Brain microvascular endothelial cell (primary cell): ENCODE data around the gene CDHR5.
A peak's percentile ranks its signal among the peaks of the same experiment; 100 is the strongest.

Experiments
- DNase-seq: peaks from one replicate; pipeline ENCODE4 v3.0.0-alpha.2; 2020
- H3K27ac ChIP-seq: fragments of 250-450 bp; sonication (Bioruptor Pico); 2 replicates; pipeline ENCODE4 v1.5.1; 2020; ENCODE audit warnings: mild to moderate bottlenecking, moderate library complexity
- H3K27me3 ChIP-seq: fragments of 250-450 bp; sonication (Bioruptor Pico); replicated peaks from 2 replicates; pipeline ENCODE4 v1.5.1; 2020; ENCODE audit warnings: mild to moderate bottlenecking
- H3K36me3 ChIP-seq: fragments of 250-450 bp; sonication (Bioruptor Pico); replicated peaks from 2 replicates; pipeline ENCODE4 v1.5.1; 2020; ENCODE audit warnings: mild to moderate bottlenecking
- H3K4me3 ChIP-seq: 2 replicates; pipeline ENCODE4 v1.5.1; 2011; ENCODE audit warnings: low read depth, mild to moderate bottlenecking, control low read depth, low read length, moderate library complexity
- in situ Hi-C: cut with HindIII; loops from 2 replicates; pipeline ENCODE4 v1.10.0; 2017; ENCODE audit warnings: low sequenced_read_pairs, low pct_ligation_motif_present
- TF ChIP-seq, protein P1 (sequence below): IDR thresholded peaks from 2 replicates; pipeline ENCODE4 v1.5.1; 2011; ENCODE audit warnings: low read depth, mild to moderate bottlenecking, moderate library complexity, low read length, control low read depth, inconsistent platforms; ENCODE audit errors: missing control alignments

CDHR5 gene

DNA sequence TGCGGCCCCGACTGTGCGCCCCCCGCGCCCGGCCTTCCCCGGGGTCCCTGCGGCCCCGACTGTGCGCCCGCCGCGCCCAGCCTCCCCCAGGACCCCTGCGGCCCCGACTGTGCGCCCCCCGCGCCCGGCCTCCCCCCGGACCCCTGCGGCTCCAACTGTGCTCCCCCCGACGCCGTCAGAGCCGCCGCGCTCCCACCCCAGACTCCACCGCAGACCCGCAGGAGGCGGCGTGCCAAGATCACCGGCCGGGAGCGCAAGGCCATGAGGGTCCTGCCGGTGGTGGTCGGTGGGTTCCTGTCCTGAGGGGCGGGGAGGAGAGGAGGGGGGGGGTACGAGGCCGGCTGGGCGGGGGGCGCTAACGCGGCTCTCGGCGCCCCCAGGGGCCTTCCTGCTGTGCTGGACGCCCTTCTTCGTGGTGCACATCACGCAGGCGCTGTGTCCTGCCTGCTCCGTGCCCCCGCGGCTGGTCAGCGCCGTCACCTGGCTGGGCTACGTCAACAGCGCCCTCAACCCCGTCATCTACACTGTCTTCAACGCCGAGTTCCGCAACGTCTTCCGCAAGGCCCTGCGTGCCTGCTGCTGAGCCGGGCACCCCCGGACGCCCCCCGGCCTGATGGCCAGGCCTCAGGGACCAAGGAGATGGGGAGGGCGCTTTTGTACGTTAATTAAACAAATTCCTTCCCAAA, 15.4 kb upstream of the CDHR5 start:
- H3K27ac ChIP-seq = no peak overlapping the region
- no peak for DNase-seq
- TF ChIP-seq, protein P1, sequence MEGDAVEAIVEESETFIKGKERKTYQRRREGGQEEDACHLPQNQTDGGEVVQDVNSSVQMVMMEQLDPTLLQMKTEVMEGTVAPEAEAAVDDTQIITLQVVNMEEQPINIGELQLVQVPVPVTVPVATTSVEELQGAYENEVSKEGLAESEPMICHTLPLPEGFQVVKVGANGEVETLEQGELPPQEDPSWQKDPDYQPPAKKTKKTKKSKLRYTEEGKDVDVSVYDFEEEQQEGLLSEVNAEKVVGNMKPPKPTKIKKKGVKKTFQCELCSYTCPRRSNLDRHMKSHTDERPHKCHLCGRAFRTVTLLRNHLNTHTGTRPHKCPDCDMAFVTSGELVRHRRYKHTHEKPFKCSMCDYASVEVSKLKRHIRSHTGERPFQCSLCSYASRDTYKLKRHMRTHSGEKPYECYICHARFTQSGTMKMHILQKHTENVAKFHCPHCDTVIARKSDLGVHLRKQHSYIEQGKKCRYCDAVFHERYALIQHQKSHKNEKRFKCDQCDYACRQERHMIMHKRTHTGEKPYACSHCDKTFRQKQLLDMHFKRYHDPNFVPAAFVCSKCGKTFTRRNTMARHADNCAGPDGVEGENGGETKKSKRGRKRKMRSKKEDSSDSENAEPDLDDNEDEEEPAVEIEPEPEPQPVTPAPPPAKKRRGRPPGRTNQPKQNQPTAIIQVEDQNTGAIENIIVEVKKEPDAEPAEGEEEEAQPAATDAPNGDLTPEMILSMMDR = no peak
- peaks cover 6% of the 10 kb centered on the region for H3K36me3 ChIP-seq
- H3K4me3 ChIP-seq = no peak overlapping the region
- peaks cover 33% of the 10 kb centered on the region for H3K27me3 ChIP-seq
- in situ Hi-C loops = no loop called here

DNA sequence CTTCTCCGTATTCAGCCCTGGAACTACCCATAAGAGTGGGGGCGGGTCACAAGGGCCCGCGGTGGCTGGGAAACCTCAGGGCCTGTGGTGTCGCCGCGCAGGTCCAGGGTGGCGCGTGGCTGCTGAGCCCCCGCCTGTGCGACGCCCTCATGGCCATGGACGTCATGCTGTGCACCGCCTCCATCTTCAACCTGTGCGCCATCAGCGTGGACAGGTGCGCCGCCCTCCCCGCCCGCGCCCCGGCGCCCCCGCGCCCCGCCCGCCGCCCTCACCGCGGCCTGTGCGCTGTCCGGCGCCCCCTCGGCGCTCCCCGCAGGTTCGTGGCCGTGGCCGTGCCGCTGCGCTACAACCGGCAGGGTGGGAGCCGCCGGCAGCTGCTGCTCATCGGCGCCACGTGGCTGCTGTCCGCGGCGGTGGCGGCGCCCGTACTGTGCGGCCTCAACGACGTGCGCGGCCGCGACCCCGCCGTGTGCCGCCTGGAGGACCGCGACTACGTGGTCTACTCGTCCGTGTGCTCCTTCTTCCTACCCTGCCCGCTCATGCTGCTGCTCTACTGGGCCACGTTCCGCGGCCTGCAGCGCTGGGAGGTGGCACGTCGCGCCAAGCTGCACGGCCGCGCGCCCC, 14.7 kb upstream of the CDHR5 start:
- no peak overlapping the region for H3K27ac ChIP-seq
- TF ChIP-seq, protein P1 = no peak
- in situ Hi-C loops = no loop called here
- no peak overlapping the region for H3K4me3 ChIP-seq
- no peak for DNase-seq
- peaks cover 5% of the 10 kb centered on the region for H3K36me3 ChIP-seq
- H3K27me3 ChIP-seq = peaks cover 33% of the 10 kb centered on the region

DNA sequence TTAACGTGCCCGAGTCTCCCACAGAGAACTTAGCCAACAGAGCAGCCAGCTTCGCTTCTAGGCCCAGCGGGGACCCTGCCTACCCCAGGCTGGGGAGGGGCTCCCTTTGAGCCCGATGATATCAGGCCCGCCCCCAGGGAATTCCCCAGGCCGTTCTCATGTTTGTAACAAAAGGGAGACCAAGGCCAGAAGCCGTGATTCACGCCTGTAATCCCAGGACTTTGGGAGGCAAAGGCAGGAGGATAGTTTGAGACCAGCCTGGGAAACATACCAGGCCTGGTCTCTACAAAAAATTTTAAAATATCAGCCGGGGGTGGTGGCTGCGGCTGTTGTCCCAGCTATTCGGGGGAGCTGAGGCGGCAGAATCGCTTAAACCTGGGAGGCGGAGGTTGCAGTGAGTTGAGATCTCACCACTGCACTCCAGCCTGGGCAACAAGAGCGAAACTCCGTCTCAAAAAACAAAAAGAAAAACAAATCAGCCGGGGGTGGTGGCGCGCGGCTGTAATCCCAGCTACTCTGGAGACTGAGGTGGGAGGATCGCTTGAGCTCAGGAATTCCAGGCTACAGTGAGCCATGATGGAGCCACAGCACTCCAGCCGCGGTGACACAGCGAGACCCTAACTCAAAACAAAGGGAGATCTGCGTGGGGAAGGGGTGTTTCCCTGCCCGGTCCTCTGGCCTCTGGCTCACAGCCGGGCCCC, 14.0 kb upstream of the CDHR5 start:
- Histone ChIP-seq H3K4me3 (no peak overlapping the region), H3K36me3 (no peaks in the 10 kb centered on the region), H3K27me3 (peaks cover 33% of the 10 kb centered on the region), H3K27ac (peak overlapping the region; percentile 19)
- DNase-seq = peak; percentile 24
- in situ Hi-C loops = no loop called here
- TF ChIP-seq, protein P1 = no peak

DNA sequence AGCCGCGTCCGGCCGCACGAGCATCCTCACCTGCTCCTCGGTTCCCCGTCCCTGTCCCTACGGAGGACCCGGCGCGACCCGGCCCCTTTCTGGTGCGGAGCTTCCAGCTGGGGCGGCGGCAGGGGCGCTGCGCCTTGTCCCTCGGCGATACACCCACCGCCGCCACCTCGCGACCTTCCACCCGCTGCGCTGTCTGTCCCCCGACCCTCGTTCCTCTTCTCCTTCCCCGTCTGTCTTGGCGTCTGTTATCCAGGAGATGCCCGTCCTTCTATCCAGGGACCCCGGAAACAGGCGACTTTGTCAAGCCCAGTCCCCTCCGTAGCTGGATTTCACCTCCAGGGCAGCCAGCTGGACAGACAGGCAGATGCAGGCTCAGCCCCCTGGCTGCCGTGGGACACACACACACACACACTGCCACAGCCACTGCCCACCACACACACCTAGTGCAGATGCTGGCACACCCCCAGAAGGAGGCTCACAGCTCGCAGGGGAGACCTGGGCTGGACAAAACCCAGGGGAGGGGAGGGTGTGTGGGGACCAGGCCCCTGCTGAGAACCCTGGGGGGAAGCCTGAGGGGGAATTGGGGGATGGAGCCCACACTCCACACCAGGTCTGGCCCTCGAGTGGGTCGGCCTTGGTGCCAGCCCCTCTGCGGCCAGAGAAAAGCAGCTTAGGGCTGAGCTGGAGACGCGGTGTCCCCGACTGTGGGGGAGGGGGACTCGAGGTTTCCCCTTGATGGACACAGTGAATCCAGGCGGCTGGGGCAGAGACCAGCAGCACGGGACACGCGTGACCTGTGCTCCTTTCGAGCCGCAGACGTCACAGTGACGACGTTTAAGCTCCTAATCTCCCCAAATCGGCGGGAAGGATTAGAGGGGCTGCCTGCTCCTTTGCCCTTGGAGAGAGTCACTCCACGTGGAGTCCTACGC, 13.1 kb upstream of the CDHR5 start:
- H3K4me3 ChIP-seq = no peak overlapping the region
- peaks cover 33% of the 10 kb centered on the region for H3K27me3 ChIP-seq
- H3K36me3 ChIP-seq = no peaks in the 10 kb centered on the region
- no peak for DNase-seq
- no peak overlapping the region for H3K27ac ChIP-seq
- in situ Hi-C loops = no loop called here
- TF ChIP-seq, protein P1 = no peak

DNA sequence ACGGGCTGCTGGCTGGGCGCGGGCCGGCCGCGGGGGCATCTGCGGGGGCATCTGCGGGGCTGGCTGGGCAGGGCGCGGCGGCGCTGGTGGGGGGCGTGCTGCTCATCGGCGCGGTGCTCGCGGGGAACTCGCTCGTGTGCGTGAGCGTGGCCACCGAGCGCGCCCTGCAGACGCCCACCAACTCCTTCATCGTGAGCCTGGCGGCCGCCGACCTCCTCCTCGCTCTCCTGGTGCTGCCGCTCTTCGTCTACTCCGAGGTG, 12.5 kb upstream of the CDHR5 start:
- TF ChIP-seq, protein P1 = no peak
- in situ Hi-C loops = no loop called here
- H3K4me3 ChIP-seq = no peak overlapping the region
- peaks cover 33% of the 10 kb centered on the region for H3K27me3 ChIP-seq
- no peak for DNase-seq
- no peak overlapping the region for H3K27ac ChIP-seq
- no peaks in the 10 kb centered on the region for H3K36me3 ChIP-seq
